GM19372 (cell line): ENCODE data around the gene FSTL4.

ENCODE experiments used
- ATAC-seq: cut with Tn5 transposase; IDR thresholded peaks from one replicate; pipeline ENCODE4 v1.9.1; 2021; ENCODE audit warnings: mild to moderate bottlenecking, low read depth, moderate library complexity; ENCODE audit not compliant: unreplicated experiment

Gene FSTL4

DNA sequence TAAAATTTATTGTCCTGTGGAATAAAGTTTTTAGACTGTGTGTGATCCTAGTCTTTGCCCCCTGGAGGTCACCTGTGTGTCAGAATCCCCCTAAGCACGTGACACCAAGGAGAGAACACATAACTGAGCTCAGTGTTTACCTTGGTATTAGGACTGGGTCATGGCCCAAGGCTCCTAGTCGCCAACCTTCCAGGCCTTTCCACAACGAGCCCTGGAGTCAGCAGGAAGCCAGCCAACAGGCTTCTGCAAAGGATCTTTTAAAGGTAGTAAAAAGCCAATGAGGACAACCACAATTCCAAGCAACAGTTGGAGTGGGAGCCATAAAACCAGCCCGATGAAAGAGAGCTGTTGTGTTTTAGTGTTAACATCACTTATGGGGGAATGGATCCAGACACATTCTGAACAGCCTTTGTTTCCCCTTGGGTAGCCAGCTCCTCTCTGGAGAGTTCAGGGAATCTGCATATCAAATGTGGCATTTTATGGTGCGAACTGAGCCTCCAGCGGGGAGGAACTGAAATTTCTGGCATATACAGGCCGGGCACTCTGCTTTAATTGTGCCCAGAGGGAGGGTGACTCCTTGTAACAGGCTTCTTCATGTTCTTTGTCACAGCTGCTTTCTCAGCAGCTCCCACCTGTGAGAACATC is 239.9 kb downstream of the FSTL4 start:
- no peak for ATAC-seq

DNA sequence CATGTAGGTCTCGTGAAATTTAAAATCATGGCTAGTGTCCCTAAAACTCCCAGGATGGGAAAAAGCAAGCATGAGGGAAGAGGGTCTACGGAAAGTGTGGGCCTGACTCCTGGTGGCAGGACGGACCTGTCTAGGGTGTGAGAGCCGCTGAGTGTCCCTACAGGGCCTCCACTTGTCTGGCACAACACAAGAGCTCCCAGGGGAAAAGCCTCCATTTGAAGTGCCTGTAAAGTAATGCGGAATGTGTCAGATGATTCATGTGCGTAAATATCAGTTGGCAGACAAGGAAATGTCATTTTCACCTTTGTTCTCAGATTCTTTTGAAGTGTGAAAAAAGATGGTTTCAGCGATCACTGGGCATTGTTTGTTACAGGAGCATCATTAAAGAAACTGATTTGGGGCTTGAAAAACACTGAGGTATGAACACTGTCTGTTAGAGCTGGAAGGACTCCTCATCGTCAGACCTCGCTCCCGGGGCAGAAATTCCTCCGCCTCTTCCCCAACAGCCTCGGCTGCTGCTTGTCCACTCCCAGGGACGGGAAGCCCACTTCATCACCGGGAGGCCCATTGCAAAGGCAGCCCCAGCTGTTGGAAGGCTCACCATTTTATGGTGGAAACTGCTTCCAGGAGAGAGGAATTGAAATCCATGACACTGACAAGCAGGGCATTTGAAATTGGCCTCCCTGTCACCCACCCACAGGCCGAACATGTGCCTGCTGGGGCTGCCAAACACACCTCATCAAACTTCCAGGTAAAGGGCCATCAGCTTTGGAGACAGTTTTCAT is 240.8 kb downstream of the FSTL4 start:
- ATAC-seq, result no peak

DNA sequence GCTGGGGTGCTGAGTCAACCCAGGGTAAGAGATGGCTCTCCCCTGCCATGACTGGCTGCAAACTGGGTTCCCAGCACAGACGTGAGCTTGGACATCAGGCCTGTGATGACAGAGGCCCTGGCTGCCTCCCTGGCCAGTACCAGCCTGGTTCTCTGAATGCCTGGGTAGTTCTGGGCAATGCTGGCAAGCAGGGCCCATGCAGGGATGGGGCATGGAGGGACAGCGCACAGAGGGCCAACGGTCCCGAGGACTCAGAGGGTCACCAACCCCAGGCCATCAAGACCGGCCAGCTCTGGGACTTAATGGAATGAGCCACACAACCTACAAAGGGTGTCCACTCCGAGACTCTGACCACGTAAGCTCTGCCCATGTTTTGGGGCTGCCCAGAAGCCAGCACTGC is 241.4 kb downstream of the FSTL4 start:
- no peak for ATAC-seq

DNA sequence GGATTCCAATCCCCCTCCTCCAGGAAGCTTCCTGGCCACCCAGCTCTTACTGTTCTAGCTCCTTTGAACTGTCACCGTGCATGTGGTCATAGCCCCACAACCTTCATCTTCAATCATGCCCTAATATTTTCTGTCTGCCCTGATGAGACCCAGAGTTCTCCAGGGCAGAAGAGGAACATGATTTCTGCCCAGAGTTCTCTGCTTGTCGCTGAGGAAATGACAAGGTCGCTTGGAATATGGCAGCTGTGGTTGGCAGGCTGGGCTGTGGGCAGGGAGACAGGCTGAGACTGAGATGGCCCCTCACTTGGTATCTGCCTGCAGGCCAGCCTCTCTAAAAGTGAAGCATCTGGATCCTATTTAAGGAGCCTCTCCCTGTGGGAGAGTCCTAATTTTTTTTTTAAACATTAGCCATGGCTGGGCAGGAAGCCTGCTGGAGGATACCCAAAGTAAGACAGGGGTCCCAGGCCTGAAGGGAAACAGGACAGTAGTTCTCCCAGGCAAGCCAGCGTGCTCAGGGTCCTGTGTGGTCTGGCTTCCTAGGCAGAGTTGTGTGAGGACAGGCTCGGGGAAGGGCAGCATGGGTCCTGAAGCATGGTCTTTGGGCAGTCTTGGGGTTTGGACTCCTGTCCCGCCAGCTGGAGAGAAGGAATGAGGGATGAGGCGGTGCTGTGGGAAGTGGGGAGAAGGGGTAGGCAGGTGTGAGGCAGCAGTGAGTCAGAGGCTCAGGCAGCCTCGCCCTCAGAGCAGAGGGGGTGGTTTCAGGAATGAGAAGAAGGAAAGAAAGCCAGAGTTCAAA is 242.1 kb downstream of the FSTL4 start:
- ATAC-seq, result no peak

DNA sequence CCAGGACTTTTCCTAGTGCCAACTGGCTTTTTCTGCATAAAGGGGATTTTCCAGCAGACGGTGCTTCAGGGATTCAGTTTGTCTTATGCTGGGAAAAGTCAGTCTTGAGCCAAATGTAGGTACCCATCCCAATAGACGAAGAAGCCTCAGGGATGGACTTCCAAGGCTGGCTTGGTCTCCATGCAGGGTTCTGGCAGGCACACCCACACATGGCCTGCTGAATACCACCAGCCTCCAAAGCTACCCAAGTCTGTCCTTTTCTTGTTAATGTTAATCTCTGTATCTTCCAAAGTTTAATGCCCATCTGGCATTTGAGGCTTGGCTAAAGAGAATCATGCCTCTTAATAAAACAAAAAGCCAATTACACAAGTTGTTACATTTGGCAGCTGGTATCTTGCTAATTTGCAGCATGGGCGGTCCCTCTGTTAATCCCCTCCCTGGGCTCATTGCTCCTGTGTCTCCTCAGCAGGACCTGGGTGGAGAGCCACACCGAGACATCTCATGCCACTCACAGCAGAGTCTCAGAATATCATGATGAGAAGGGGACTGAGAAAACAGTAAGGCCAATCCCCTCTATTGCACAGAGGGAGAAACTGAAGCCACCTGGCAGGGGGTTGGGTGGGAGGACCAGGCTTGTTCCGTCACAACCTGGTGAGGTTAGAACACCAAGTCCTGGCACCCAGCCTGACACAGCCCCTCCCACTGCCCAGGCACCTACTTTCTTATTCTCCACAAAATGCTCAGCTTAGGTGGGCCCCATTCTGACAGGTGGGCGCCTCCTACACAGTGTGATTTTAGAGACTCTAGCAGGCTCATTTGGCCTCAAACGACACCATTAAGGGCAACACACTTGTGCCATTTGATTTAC is 243.2 kb downstream of the FSTL4 start:
- no peak for ATAC-seq

DNA sequence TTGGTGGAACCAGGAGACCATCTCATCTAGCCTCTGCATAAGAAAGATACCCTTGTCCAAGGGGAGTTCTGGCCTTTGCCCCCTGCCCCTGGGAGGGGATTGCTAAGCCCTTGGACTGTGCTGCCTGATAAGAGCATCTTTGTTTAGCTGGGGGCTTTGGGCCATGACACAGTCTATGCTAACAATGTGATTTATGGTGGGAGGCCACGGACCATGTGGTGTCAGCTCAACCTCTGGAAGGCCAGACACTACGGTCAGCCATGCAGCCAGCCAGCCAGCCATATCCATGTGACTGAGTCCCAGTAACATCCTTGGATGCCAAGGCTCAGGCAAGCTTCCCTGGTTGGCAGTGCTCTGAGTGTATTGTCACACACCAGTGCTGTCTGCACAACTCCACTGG is 244.4 kb downstream of the FSTL4 start:
- no peak for ATAC-seq

DNA sequence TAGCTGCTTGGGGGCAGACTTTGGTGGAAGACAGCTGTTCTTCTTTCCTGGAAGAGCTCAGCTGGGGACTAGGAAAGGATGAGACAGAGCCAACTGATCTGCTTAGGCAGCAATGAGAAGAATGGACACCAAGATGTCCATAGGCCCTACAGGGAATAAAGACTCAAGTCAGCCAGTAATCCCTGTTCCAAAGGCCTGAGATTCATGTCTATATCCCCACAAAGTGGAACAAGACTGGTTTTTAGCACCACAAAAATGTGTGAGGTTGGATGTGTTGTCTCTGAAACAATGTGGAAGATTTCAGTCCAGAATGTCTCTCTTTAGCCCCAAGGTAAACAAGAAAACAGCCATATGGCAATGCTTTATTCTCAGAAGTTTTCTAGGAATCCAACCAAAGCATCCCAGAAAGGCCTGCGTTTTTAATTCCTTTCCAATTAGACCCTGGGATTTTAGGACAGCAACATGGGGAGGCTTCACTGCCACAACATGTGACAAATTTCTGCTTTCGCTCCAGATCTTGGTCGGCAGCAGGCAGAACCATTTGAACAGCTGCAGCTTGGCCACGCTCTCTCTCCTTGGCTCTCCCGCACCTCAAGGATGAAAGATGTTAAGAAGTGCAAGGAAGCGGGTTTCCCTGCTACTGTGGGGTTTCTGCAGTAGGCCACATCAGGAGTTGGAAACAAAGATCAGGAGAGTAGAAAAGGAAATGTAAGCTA is 245.1 kb downstream of the FSTL4 start:
- ATAC-seq, result no peak

DNA sequence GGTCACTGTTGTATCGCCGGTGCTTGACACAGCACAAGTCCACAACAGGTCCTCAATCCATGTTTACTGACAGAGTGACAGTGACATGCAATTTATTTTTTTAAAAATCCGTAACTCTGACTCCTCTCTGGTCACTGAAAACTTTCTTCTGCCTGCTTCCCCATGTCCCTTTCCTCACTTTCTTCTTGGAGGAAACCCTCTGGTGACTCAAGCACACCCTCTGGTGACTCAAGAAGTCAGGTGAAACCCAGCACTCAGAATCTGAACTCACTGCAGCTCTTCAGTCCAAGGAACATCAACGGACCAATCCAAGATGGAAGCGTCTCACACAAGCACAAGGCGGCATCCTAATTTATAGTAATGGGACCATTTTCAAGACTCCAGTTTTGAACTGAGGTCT is 245.9 kb downstream of the FSTL4 start:
- no peak for ATAC-seq

DNA sequence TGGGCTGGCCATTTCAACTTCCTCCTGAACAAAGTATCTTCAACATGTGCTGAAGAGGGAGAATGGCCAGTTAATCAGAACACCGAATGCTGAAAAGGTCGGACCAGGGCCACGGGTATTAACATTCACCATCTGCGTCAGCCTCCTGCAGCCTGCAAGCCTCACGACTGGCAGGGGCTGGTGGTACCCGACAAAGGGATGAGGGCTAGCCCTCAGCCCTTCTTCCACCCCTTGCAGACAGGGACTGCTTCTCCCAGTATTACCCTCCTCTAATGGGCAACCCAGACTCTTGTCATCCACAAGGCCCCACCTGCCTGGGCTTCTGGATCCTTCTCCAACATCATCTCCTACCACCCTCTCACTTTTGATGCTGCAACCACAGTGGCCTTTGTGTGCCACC is 246.6 kb downstream of the FSTL4 start:
- no peak for ATAC-seq

DNA sequence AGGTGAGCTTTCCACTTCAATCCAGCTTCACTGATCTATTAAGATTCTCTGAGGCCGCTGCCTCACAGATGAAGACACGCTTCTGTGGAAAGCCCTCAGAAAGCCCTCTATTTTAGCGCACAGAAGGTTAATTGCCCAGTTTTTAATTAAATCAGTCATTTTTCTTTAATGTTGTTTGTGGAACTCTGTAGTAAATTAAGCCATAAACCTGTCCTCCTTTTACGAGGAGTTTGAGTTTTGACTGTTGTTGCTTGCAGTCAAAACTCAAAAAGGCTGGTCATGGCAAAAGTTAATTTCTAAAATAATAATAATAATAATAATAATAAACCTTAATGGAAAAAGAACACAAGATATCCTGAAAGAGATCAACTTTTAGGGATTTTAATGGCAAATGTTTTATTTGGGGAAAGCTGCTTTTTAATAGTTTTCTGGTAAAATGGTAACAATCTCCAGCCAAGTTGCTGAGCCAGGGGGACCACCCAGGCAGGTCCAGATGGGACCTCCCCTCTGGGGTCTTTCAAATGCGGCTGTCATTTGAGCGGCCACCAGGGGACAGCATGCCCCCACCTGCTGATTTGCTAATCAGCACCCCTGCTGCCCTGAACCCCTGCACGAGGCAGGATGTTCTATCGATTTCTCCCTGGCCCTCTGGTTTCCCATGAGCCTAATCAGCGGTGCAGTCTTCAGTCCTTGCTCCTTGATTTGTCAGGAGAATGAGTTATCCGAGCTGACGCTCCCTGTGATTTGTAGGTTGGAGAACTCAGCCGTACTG is 247.2 kb downstream of the FSTL4 start:
- no peak for ATAC-seq

DNA sequence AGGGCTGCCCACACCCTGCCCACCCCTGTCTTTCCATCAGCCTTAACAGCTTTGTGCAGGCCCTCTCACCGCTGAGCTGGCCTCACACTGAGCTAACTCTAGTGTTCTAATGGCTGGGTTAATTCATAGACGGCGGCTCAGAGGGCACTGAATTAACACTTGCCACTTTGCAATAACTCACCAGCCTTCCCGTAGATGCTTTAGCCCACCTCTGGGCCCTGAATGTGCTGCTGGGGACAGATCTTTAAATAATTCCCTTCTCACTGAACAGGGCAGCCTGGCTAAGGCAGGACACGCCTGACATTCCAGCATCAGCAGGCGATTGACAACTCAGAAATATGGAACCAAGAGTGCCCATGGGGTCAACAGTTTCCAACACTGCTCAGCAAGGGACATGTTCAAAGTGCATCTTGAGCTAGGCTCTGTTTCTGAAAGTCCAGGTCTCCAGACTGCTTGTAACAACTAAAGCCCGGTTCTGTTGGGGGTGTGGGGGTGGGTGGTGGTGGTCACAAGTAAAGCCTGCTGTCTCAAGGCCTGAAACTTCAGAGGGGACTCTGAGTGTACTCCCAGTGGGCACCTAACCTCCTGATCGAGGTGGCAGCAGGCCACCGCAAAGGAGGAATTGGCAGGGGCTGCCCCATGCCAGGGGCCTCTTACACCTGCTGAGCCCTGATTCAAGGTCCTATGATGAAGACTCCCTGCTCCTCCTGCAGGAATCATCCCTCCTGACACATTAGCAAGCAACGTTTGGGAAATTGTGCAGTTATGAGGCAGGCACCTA is 248.3 kb downstream of the FSTL4 start:
- no peak for ATAC-seq

DNA sequence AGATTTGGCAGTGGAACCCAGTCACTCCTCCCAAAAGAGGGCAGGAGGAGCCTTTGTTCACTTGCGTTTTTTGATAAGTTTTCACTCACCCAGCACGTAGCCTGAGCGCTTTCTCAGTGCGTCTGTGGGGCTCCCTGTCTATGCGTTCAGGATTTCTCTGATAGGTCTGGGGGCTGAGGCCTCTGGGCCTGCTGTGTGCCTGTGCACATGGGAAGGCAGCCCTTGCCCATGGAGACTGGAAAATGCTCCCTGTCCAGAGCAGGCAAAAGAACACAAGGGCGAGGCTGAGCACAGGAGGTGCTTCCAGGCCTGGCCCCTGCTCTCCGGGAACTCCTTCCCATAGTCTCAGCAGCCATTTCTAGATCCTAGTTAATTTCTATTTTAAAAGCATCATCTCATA is 249.9 kb downstream of the FSTL4 start:
- ATAC-seq, result no peak

DNA sequence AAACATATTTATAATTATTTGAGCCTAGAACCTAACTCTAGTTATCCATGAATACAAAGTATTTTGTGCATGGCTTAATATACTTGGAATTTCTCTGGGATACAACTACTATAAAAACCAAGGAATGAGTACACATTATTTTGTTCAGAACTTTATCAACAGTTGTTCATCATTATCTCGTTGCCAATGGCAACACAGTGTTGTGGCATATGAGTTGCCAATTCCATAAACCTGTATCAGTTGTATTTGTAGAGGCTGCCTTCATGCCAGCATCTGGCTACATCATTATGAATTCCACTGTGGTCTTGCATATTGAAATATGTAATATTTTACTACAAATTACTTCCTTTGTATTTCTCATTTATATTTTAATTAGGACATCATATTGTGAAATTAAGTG is 250.4 kb downstream of the FSTL4 start:
- no peak for ATAC-seq

DNA sequence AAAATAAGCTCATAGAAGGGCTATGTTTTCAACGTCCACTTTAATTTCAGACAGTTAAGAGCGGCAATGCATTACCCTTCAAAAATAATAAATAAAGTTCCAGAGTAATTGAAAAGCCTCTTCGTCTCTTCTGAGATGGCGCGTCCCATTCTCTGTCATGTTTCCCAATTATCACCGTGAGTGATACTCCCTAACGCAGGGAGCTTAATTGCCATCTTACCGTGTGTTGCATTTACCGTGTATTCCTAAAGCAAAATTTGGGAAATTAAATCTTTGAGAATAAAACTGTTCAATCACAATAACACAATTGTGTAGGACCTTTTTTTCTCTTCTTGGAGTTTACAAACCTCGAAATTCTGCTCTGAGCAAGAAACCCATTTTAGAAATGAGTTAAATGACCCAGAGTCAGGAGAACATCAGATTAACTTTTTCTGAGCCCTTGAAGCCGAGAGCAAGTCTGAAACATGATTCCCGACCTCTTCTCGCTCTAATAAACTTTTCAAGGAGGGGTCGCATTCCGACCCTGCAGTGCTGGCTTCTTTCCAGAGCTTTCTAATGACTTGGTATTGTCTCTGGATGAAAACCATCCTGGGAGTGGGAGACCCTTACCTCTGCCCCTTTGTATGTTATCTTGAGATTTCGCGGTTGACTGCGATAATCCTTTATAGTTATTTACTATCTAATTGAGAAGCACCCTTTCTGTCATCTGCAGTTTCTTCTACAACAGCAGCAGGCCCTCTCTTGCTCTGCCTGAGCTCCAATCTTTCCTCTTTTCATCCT is 251.5 kb downstream of the FSTL4 start:
- ATAC-seq, result no peak

DNA sequence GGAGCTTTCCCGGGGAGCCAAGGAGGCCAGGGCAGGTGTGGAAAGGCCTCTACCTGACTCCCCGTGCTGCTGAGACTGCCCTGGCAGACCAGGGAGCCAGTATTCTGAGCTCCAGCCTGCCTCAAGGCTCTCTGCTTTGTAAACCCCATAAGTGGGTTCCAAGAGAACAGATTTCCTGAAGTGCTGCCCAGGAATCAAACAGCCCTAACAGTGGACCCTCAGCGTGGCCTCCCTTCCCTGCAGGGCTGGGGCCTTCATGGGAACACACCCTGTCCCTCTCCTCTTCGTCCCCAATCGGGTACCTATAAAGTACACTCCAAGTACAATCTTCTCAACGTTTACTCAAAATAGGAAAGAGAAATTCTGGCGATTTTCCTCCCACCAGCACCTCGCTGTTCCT is 252.5 kb downstream of the FSTL4 start:
- ATAC-seq, result no peak

DNA sequence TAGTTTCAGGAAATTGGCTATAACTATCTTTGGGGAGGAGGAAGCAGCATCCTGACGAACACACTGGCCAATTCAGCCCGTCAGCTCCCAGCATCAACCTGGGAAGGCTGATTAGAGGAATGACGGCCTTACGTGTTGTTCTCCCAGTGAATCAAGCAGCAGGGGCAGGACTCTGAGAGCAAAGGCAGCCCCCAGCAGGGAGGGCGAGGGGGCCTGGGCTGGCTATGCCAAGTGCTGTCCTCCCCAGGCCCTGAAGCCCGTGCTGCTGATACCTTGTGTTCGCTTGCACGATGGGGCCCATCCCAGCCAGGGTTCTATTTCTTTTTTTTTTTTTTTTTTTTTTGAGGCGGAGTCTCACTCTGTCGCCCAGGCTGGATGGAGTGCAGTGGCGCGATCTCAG is 254.1 kb downstream of the FSTL4 start:
- ATAC-seq, result no peak

DNA sequence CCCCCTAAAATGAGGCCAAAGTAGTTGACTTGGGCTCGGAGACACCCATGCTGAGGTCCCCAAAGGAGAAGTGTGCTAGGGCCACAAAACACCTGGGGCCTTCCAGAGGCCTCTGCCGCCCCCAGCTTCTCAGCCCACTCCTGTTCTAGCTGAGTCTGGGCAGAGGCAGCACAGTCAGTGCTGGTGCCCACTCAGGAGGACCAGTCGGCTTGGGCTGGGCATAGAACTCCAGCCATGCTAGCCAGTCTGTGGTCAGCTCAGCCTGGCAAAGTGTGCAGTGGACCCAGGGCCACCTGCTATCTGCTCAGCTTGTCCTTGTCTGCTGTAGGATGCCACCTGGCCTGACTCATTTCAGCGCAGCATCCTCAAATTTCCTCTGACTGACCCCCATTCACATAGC is 254.6 kb downstream of the FSTL4 start:
- ATAC-seq, result no peak

DNA sequence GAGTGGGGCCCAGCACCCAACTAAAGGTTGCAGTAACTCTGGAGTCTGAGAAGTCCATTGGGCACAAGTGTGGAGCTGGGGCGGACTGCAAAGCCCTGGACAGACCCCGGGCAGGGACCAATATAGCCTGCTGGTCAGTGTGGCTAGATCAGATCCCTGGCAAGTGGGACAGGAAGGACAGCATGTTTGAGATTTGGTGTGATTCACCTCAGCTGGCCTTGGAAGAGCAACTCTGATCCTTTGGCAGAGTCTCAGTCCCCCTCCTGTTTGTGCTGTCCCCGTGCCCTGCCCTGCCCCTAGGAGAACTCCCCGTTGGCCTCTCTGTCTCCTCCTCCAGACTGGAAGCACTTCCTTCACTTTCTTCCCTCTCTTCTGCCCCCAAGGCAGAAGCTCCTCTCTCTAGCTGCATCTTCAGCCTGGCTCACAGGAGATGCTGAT is 255.3 kb downstream of the FSTL4 start:
- ATAC-seq, result no peak
